H9 (cell line): ENCODE data around the gene KIF5C. TPM values are rescaled to one million over a fixed set of nuclear protein-coding genes. Genes with fewer than 3 reads are reported as not detected.

Source experiments
- DNase-seq: peaks from one replicate; pipeline ENCODE4 v3.0.0-alpha.2; 2017
- H2AFZ ChIP-seq: one replicate; pipeline ENCODE4 v1.6.1; 2013; ENCODE audit warnings: mild to moderate bottlenecking, low read length, control low read depth, moderate library complexity
- H2AK5ac ChIP-seq: 2 replicates; pipeline ENCODE4 v1.6.1; 2013; ENCODE audit warnings: low read length, control low read depth, mixed read lengths; ENCODE audit not compliant: insufficient read length
- H2BK120ac ChIP-seq: one replicate; pipeline ENCODE4 v1.6.1; 2013; ENCODE audit warnings: low read depth, mild to moderate bottlenecking, low read length, control low read depth, inconsistent platforms; ENCODE audit not compliant: poor library complexity, severe bottlenecking
- H2BK12ac ChIP-seq: 2 replicates; pipeline ENCODE4 v1.6.1; 2013; ENCODE audit warnings: low read length, control low read depth, mixed read lengths, low read depth; ENCODE audit not compliant: insufficient read length
- H2BK15ac ChIP-seq: 2 replicates; pipeline ENCODE4 v1.6.1; 2013; ENCODE audit warnings: low read depth, low read length, control low read depth
- H2BK20ac ChIP-seq: one replicate; pipeline ENCODE4 v1.6.1; 2013; ENCODE audit warnings: low read depth, mild to moderate bottlenecking, low read length, control low read depth, inconsistent platforms; ENCODE audit not compliant: poor library complexity, severe bottlenecking
- H2BK5ac ChIP-seq: 2 replicates; pipeline ENCODE4 v1.6.1; 2013; ENCODE audit warnings: low read length, control low read depth, mixed read lengths; ENCODE audit not compliant: insufficient read length
- H3K14ac ChIP-seq: 2 replicates; pipeline ENCODE4 v1.6.1; 2013; ENCODE audit warnings: low read length, control low read depth; ENCODE audit not compliant: insufficient read depth
- H3K18ac ChIP-seq: 2 replicates; pipeline ENCODE4 v1.6.1; 2013; ENCODE audit warnings: low read depth, mild to moderate bottlenecking, mixed read lengths, low read length, control low read depth; ENCODE audit not compliant: insufficient read length
- H3K23ac ChIP-seq: 2 replicates; pipeline ENCODE4 v1.6.1; 2013; ENCODE audit warnings: low read length, control low read depth, mixed read lengths, low read depth; ENCODE audit not compliant: insufficient read length
- H3K23me2 ChIP-seq: 2 replicates; pipeline ENCODE4 v1.6.1; 2013; ENCODE audit warnings: low read depth, mild to moderate bottlenecking, mixed read lengths, low read length, control low read depth; ENCODE audit not compliant: insufficient read length, poor library complexity, severe bottlenecking
- H3K27ac ChIP-seq: 2 replicates; pipeline ENCODE4 v1.5.1; 2013; ENCODE audit warnings: low read length, control low read depth, mixed read lengths, low read depth; ENCODE audit not compliant: insufficient read length
- H3K27me3 ChIP-seq: 2 replicates; pipeline ENCODE4 v1.6.1; 2013; ENCODE audit warnings: low read length, control low read depth, inconsistent platforms; ENCODE audit not compliant: insufficient read depth
- H3K4ac ChIP-seq: 2 replicates; pipeline ENCODE4 v1.6.1; 2013; ENCODE audit warnings: low read depth, mild to moderate bottlenecking, control low read depth, inconsistent platforms, low read length, moderate library complexity
- H3K4me1 ChIP-seq: 2 replicates; pipeline ENCODE4 v1.6.1; 2013; ENCODE audit warnings: low read length, control low read depth, inconsistent platforms; ENCODE audit not compliant: insufficient read depth
- H3K4me2 ChIP-seq: 2 replicates; pipeline ENCODE4 v1.6.1; 2013; ENCODE audit warnings: low read length, control low read depth, mixed read lengths; ENCODE audit not compliant: insufficient read length, insufficient read depth
- H3K56ac ChIP-seq: 2 replicates; pipeline ENCODE4 v1.6.1; 2013; ENCODE audit warnings: low read depth, mild to moderate bottlenecking, mixed read lengths, low read length, control low read depth; ENCODE audit not compliant: insufficient read length
- H3K79me1 ChIP-seq: 2 replicates; pipeline ENCODE4 v1.6.1; 2013; ENCODE audit warnings: low read depth, mild to moderate bottlenecking, moderate library complexity, low read length, control low read depth, inconsistent platforms; ENCODE audit not compliant: insufficient read depth, poor library complexity, severe bottlenecking
- H3K79me2 ChIP-seq: 2 replicates; pipeline ENCODE4 v1.6.1; 2013; ENCODE audit warnings: low read length, control low read depth, inconsistent platforms; ENCODE audit not compliant: insufficient read depth
- H3K9ac ChIP-seq: 2 replicates; pipeline ENCODE4 v1.6.1; 2013; ENCODE audit warnings: low read length, control low read depth, mixed read lengths; ENCODE audit not compliant: insufficient read length; ENCODE audit errors: extremely low read depth
- H3K9me3 ChIP-seq: one replicate; pipeline ENCODE4 v1.6.1; 2013; ENCODE audit warnings: low read depth, low read length, inconsistent platforms; ENCODE audit not compliant: control insufficient read depth
- H3T11ph ChIP-seq: one replicate; pipeline ENCODE4 v1.6.1; 2013; ENCODE audit warnings: mild to moderate bottlenecking, low read length, control low read depth, inconsistent platforms
- H4K20me1 ChIP-seq: one replicate; pipeline ENCODE4 v1.6.1; 2013; ENCODE audit not compliant: control insufficient read depth, insufficient read length, insufficient read depth
- H4K5ac ChIP-seq: 2 replicates; pipeline ENCODE4 v1.6.1; 2013; ENCODE audit warnings: low read depth, mild to moderate bottlenecking, mixed read lengths, low read length, control low read depth; ENCODE audit not compliant: insufficient read length
- H4K8ac ChIP-seq: replicated peaks from 2 replicates; pipeline ENCODE4 v1.6.1; 2013; ENCODE audit warnings: low read length, control low read depth, mixed read lengths, low read depth; ENCODE audit not compliant: insufficient read length
- H4K91ac ChIP-seq: 2 replicates; pipeline ENCODE4 v1.6.1; 2013; ENCODE audit warnings: low read depth, mild to moderate bottlenecking, moderate library complexity, mixed read lengths, low read length, control low read depth; ENCODE audit not compliant: insufficient read length
- H3K27ac Mint-ChIP-seq, 3 experiments: 2 replicates in 2 of 3; 3 replicates in 1 of 3; pipeline ENCODE4 v1.8.0; 2020 to 2021; ENCODE audit warnings: mixed read lengths in 3 of 3, mild to moderate bottlenecking in 1 of 3, moderate library complexity in 1 of 3
- H3K27me3 Mint-ChIP-seq: 2 replicates; pipeline ENCODE4 v1.8.0; 2021; ENCODE audit warnings: low read depth, mild to moderate bottlenecking, moderate library complexity, mixed read lengths
- H3K36me3 Mint-ChIP-seq, 3 experiments: 2 replicates in 2 of 3; 3 replicates in 1 of 3; pipeline ENCODE4 v1.8.0; 2020 to 2021; ENCODE audit warnings: low read depth in 3 of 3, mixed read lengths in 3 of 3; ENCODE audit not compliant: insufficient read depth in 1 of 3
- H3K4me1 Mint-ChIP-seq, 2 experiments: 2 replicates each; pipeline ENCODE4 v1.8.0; 2020; ENCODE audit warnings: mixed read lengths in 2 of 2
- H3K4me3 Mint-ChIP-seq, 2 experiments: 2 replicates in 1 of 2; 3 replicates in 1 of 2; pipeline ENCODE4 v1.8.0; 2020 to 2021; ENCODE audit warnings: mild to moderate bottlenecking in 2 of 2, mixed read lengths in 2 of 2, moderate library complexity in 1 of 2
- H3K9me3 Mint-ChIP-seq, 2 experiments: 2 replicates in 1 of 2; 3 replicates in 1 of 2; pipeline ENCODE4 v1.8.0; 2020; ENCODE audit warnings: mild to moderate bottlenecking in 2 of 2, mixed read lengths in 2 of 2, moderate library complexity in 1 of 2
- WGBS: extraction: QIAGEN DNeasy Blood & Tissue Kit; methylation state at CpG from one replicate; pipeline ENCODE4 v1.1.7; 2013; ENCODE audit warnings: missing lambda C conversion rate, low lambda C conversion rate, mixed read lengths; ENCODE audit not compliant: insufficient read length; ENCODE audit errors: extremely low coverage; 5-methylcytosine and 5-hydroxymethylcytosine counted together
- total RNA-seq: library from RNA; stranded (reverse); gene quantifications from 2 replicates; pipeline ENCODE4 v1.2.1, GENCODE V29; 2021
- TF ChIP-seq, protein P1 (sequence below): fragments of 200-600 bp; sonication (generic); conservative IDR thresholded peaks from 3 replicates; pipeline ENCODE4 v1.8.0; 2021; ENCODE audit warnings: antibody characterized with exemption, mild to moderate bottlenecking

The KIF5C gene
- total RNA-seq, 1 experiment from 2014 or later: 52.9 TPM

DNA sequence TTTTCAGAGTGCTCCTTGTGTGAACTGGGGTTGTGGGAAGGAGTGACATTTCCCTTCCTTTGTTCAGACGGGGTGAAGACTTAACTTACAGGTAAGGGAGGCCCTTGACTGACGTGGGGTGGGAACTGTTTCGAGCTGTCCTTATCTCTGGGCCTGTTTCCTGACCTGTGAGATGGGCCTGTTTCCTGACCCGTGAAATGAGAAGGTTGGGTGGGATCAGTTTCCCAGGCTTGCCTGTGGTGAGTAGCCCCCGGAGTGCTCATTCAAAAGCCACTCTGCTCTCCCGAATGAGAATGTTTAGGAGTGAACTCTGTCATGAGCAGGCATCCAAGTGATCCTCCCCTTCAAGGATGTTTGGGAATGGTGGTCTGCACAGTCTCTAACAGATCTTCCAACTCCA lies 159.4 kb downstream of the KIF5C start:
- Histone ChIP-seq H2AFZ (no peak overlapping the region), H3K4me1 (0 out of 2 replicates have a peak, but pooled peaks cover 3% of the 10 kb centered on the region), H3K9ac (no peak overlapping the region), H2AK5ac (no peak overlapping the region), H3K27ac (no peak overlapping the region), H3K9me3 (no peaks in the 10 kb centered on the region), H3K27me3 (peaks cover 3% of the 10 kb centered on the region; the same call in 1 of the 2 replicates), H3K4ac (no peak overlapping the region), H2BK20ac (no peak overlapping the region), H3K79me2 (no peaks in the 10 kb centered on the region), H4K91ac (no peak overlapping the region), H3K56ac (no peak overlapping the region), H3K23me2 (peaks cover 7% of the 10 kb centered on the region), H2BK5ac (no peak overlapping the region), H4K20me1 (no peaks in the 10 kb centered on the region), H3K79me1 (no peaks in the 10 kb centered on the region), H2BK15ac (no peak overlapping the region), H2BK120ac (no peak overlapping the region), H4K8ac (no peak overlapping the region), H3T11ph (no peak overlapping the region), H3K4me2 (no peak overlapping the region), H3K18ac (no peak overlapping the region), H4K5ac (no peak overlapping the region), H3K23ac (no peak overlapping the region), H3K14ac (no peak overlapping the region), H2BK12ac (no peak overlapping the region)
- peaks cover 25 to 28% of the 10 kb centered on the region in 2 experiments for H3K4me1 Mint-ChIP-seq
- TF ChIP-seq, protein P1, sequence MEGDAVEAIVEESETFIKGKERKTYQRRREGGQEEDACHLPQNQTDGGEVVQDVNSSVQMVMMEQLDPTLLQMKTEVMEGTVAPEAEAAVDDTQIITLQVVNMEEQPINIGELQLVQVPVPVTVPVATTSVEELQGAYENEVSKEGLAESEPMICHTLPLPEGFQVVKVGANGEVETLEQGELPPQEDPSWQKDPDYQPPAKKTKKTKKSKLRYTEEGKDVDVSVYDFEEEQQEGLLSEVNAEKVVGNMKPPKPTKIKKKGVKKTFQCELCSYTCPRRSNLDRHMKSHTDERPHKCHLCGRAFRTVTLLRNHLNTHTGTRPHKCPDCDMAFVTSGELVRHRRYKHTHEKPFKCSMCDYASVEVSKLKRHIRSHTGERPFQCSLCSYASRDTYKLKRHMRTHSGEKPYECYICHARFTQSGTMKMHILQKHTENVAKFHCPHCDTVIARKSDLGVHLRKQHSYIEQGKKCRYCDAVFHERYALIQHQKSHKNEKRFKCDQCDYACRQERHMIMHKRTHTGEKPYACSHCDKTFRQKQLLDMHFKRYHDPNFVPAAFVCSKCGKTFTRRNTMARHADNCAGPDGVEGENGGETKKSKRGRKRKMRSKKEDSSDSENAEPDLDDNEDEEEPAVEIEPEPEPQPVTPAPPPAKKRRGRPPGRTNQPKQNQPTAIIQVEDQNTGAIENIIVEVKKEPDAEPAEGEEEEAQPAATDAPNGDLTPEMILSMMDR: no peak
- H3K27me3 Mint-ChIP-seq: peaks cover 26% of the 10 kb centered on the region
- no peak for DNase-seq
- WGBS: no CpG with 5 or more reads among the region's 6 CpGs
- H3K9me3 Mint-ChIP-seq: no peaks in the 10 kb centered on the region
- H3K4me3 Mint-ChIP-seq: no peak overlapping the region
- peak overlapping the region in 1 of 3 experiments; percentile 74; a peak in 1 of 7 replicates for H3K27ac Mint-ChIP-seq
- H3K36me3 Mint-ChIP-seq: no peaks in the 10 kb centered on the region
